Measurements from ENCODE around the gene DMXL1.

DMXL1 gene

GRCh38 chr5:119270960-119271757 lies 200.3 kb downstream of the DMXL1 start:
- no peak for DNase-seq

- no peak for DNase-seq
These were observed 201.2 kb downstream of the DMXL1 start for GRCh38 chr5:119271758-119272730.

- DNase-seq: no peak
These were observed 202.5 kb downstream of the DMXL1 start for GRCh38 chr5:119273391-119273839.

- DNase-seq: no peak
These were observed 203.3 kb downstream of the DMXL1 start for GRCh38 chr5:119274030-119274766.

- no peak for DNase-seq
These were observed 203.9 kb downstream of the DMXL1 start for GRCh38 chr5:119274767-119275130.

GRCh38 chr5:119275146-119275545 lies 204.3 kb downstream of the DMXL1 start:
- DNase-seq: no peak

GRCh38 chr5:119275601-119276173 lies 204.8 kb downstream of the DMXL1 start:
- no peak for DNase-seq

- DNase-seq: no peak
These were observed 206.1 kb downstream of the DMXL1 start for GRCh38 chr5:119276978-119277377.

- DNase-seq: no peak
These were observed 208.2 kb downstream of the DMXL1 start for GRCh38 chr5:119279093-119279492.

- DNase-seq: no peak
These were observed 209.5 kb downstream of the DMXL1 start for GRCh38 chr5:119280380-119280779.

GRCh38 chr5:119282628-119283027 lies 211.7 kb downstream of the DMXL1 start:
- DNase-seq: no peak

- DNase-seq: no peak
These were observed 213.1 kb downstream of the DMXL1 start for GRCh38 chr5:119284031-119284430.

GRCh38 chr5:119285070-119285916 lies 214.4 kb downstream of the DMXL1 start:
- DNase-seq: no peak

- no peak for DNase-seq
These were observed 215.9 kb downstream of the DMXL1 start for GRCh38 chr5:119286511-119287488.

GRCh38 chr5:119287547-119288111 lies 216.7 kb downstream of the DMXL1 start:
- DNase-seq: no peak

GRCh38 chr5:119288379-119289033 lies 217.6 kb downstream of the DMXL1 start:
- DNase-seq: no peak

GRCh38 chr5:119289438-119290044 lies 218.7 kb downstream of the DMXL1 start:
- DNase-seq: no peak

GRCh38 chr5:119290161-119290569 lies 219.3 kb downstream of the DMXL1 start:
- DNase-seq: no peak

- DNase-seq: no peak
These were observed 219.7 kb downstream of the DMXL1 start for GRCh38 chr5:119290607-119291006.
